ENCODE results near the gene MORN4.
"Not testable (repeated sequence)": the region's sequence is repeated elsewhere in the genome, so short reads cannot be mapped to it uniquely, and the experiment has no call there.

Gene MORN4

GRCh38 chr10:97598407-97599271 is 34.7 kb downstream of the MORN4 start:
- no peak for DNase-seq

DNA sequence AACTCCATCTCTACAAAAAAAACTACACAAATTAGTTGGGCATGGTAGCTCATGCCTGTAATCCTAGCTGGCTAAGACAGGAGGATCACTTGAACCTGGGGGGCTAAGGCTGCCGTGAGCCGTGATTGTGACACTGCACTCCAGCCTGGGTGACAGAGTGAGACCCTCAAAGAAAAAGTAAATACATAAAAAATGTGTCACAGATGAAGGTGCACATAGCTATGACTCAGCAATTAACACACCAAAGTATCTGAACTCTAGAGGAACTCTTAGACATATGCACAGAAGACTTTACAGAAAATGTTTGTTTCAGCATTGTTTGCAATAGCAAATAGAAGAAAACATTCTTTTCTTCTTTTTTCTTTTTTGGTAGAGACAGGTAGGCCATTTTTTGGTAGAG is 35.5 kb downstream of the MORN4 start:
- DNase-seq, result no peak

DNA sequence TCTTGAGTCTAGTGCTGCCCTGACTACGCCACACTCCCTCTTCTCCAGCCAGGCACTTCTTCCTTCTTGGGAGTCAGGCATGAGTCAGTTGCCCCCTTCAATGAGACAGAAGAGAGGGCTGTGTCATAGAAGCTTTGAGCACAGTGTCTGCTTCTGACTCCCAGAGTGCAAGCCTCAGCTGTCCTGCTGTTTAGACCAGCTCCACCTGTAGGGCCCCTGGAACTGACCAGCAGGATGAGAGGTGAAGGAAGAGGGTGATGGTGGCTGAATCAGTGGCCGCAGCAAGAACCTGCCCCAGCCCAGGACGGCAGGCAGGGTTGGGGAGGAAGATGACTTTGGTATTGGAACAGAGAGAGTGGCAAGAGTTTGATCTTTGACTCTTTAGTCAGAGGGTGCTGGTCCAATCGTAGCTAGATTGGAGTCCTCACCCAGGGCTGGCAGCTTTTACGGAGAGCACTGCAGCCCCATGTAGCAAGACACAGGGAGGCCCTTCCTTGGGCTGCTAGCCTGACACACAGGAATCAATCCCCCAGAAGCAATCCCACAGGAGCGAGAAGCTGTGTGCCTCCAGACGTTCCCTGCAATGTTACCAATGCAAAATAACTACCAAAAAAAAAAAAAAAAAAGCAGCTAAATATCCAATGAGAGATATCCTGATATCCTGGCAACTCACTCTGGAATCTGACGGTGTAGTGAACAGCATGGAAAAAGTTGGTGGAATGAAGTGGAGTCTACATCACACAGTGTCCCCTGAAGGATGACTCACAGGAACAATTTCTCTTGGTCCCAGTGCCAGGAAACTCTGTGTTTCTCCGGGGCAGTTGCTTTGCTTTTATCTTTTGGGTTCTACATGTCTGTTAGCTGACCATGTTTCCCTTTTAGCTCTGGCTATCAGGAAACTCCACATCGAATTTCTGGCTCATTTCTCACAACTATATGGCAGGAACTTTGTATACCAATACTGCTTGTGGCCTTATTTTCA is 36.9 kb downstream of the MORN4 start:
- DNase-seq, result peak in 5 of 51 donors; percentile 11 to 41 (median 21)

DNA sequence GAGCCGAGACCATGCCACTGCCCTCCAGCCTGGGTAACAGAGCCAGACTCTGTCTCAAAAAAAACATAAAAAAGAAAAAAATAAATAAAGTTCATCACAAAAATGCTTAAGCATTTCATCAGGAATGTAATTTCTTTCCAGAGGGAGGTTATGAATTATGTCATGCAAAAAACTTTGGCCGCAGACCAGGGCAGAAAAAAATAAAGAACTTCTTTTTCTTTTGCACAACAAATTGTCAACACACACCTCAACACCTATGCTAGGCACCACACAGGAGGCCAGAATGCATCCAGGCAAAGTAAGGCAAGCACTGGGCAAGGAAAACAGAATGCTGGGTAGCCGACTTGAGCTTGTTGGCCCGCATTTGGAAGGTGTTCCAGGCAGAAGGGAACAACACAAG is 39.9 kb downstream of the MORN4 start:
- no peak for DNase-seq

DNA sequence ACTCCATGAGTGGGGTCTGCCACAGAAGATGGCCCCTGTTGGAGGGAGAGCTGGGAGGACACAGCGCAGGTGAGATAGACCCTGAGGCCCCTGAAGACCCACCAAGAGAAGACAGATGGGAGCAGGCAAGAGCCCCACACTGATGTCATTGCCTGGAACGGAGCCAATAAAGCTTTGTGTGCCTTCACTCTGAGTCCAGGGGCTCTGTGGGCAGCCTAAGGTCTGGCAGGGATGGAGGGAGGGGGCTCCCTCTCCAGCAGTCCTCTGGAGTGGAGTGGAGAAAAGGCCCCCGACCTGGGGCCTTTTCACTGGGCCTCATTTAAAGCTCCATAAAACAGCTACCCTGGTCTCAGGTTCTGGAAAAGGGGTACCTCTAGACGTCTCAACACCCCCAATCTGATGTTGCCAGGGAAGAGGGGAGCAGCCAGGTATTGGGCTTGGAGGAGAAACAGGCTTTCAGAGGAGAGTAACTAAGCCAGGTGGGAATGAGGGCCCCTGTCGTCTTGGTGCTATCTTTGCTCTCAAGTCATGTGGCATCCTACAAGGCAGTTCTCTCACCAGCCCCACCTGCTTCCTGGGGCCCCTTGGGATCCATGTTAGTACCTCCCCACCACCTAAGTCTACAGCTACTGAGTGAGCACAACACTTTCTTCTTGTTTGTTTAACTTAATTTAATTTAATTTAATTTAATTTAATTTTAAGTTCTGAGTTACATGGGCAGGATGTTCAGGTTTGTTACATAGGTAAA is 42.4 kb downstream of the MORN4 start:
- DNase-seq, result no peak

- DNase-seq, result no peak
Observed at GRCh38 chr10:97590082-97590747, 43.1 kb downstream of the MORN4 start.

GRCh38 chr10:97589479-97589878 is 43.8 kb downstream of the MORN4 start, which contains the start of gene C10orf62:
C10orf62 (plus strand) TSS chr10:97589721; CDS start chr10:97589898, 177 bp downstream.
- DNase-seq, result peak in 5 of 51 donors; percentile 9 to 50 (median 15)

- no peak for DNase-seq
Observed at GRCh38 chr10:97587183-97587582, 46.1 kb downstream of the MORN4 start.

- DNase-seq, result no peak
Observed at GRCh38 chr10:97585439-97585811, 47.9 kb downstream of the MORN4 start.

GRCh38 chr10:97584798-97585438 is 48.4 kb downstream of the MORN4 start:
- DNase-seq, result no peak

GRCh38 chr10:97584060-97584797 is 49.1 kb downstream of the MORN4 start, which contains the start of gene HOGA1:
HOGA1 (plus strand) TSS chr10:97584389; CDS start chr10:97584704, 315 bp downstream.
- peak in 48 of 51 donors; percentile 18 to 98 (median 86) for DNase-seq

DNA sequence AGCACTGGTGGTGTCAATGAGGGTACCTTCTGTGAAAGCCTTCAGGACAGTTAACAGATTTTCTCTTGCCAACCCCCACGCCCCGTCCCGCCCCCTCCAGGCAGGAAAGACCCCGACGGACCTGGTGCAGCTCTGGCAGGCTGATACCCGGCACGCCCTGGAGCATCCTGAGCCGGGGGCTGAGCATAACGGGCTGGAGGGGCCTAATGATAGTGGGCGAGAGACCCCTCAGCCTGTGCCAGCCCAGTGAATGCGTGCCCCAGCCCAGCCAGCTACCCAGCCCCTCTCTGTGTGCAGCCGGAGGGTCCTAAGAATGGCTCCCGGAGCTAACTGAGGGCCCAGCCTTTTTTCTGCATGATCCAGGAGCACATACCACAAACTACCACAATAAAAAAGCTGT is 49.8 kb downstream of the MORN4 start:
- no peak for DNase-seq

GRCh38 chr10:97582169-97582568 is 51.1 kb downstream of the MORN4 start:
- DNase-seq, result no peak

GRCh38 chr10:97580421-97581367 is 52.6 kb downstream of the MORN4 start:
- no peak for DNase-seq

DNA sequence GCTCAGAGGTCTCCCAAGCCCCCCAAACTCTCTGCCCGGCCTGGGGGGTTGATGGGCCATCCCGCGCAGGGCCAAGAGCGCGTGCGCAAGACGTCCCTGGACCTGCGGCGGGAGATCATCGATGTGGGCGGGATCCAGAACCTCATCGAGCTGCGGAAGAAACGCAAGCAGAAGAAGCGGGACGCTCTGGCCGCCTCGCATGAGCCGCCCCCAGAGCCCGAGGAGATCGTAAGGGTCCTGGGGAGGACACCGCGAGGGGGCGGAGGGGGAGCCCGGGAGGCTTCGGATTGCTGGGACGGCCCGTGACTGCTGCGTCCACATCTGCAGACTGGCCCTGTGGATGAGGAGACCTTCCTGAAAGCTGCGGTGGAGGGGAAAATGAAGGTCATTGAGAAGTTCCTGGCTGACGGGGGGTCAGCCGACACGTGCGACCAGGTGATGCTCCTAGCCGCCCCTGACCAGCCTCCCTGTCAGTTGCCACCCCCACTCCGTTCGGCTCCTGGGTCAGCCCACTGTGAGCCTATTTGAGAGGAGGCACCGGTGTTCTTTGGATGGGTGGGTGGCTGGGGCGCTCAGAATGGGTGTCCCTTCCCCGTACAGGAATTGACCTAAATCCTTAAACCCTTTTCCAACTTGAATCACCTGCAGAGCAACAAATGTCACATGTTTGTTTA is 55.0 kb downstream of the MORN4 start:
- no peak for DNase-seq

DNA sequence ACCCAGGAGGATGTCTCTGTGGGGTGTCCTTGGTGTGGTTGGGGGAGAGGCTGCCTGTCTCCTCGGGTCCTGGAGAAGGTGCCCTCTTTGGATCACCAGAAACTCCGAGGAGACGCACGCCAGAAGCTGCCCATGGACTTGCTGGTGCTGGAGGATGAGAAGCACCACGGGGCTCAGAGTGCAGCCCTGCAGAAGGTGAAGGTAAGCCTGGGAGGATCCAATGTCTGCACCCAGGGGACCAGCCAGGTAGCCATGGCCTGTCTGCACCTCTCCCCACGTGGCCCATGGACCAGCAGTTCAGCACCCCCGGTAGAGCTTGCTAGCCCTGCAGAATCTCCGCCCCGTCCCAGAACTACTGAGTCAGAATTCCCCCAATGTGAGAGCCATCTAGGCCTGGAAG is 55.6 kb downstream of the MORN4 start:
- DNase-seq, result no peak

DNA sequence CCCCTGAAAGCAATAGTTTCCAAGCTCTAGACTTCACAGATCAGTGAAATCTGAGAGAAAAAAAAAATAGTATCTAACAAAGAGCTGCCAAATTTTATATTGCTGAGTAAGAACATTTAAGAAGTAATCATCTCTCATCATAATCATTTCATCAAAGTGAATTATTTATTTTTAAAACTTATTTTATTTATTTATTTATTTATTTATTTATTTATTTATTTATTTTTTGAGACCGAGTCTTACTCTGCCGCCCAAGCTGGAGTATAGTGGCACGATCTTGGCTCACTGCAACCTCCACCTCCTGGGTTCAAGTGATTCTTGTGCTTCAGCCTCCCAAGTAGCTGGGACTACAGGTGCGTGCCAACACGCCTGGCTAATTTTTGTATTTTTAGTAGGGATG is 56.8 kb downstream of the MORN4 start:
- not testable (repeated sequence) for DNase-seq

Data from hypothalamus (tissue), 51 donors.